ENCODE data around the gene STK10. TPM values are rescaled to one million over a fixed set of nuclear protein-coding genes. Genes with fewer than 3 reads are reported as not detected.

The STK10 gene
- total and polyA plus RNA-seq, 4 donors = 2.8 to 21.7 (median 7.7) TPM

DNA sequence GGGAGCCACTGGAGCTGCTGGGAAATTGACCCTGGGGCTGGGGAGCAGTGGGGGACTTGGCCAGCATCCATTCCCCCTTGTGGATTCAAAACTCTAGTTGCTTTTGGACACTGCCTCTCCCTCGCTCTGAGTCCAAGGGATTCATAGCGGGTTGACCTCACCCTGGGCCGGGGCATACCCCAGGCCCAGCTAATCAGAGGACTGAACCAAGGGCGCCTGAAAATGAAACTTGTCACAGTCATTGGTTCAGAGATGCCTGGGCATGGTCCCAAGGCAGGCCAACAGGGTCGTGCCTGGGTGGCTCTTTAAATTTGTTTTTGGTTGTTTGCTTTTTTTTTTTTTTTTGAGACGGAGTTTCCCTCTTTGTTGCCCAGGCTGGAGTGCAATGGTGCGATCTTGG, 22.6 kb downstream of the STK10 start:
- H3K27ac ChIP-seq (ENCODE audit: low read depth in 1 of 2, low read length in 2 of 2) = no peak overlapping the region
- H3K36me3 ChIP-seq (ENCODE audit: control insufficient read depth in 4 of 4, insufficient read depth in 3 of 4, low read depth in 1 of 4, low read length in 3 of 4) = no peaks in the 10 kb centered on the region
- TF ChIP-seq HNF4A (conservative IDR thresholded peaks at IDR 0.05) (peak; percentile 7 to 29), SP1 (IDR thresholded peaks at IDR 0.05) (no peak), RXRA (IDR thresholded peaks at IDR 0.05) (no peak), NR2F2 (IDR thresholded peaks at IDR 0.05) (no peak), FOXA2 (IDR thresholded peaks at IDR 0.05) (no peak)
- no peak overlapping the region for H3K9ac ChIP-seq (ENCODE audit: low read depth in 1 of 2, low read length in 2 of 2)
- H3K9me3 ChIP-seq (ENCODE audit: control insufficient read depth in 4 of 4, low read length in 3 of 4) = no peaks in the 10 kb centered on the region
- no peak overlapping the region for H3K4me3 ChIP-seq (ENCODE audit: low read depth in 1 of 3, low read length in 3 of 3)
- H3K27me3 ChIP-seq (ENCODE audit: control insufficient read depth in 4 of 4, insufficient read depth in 4 of 4, low read length in 3 of 4) = no peaks in the 10 kb centered on the region
- DNase-seq (ENCODE audit: low spot score) = no peak
- WGBS = 58% methylated on average over 7 of the region's 7 CpGs
- peaks cover 0 to 7% (median 2%) of the 10 kb centered on the region in 4 donors for H3K4me1 ChIP-seq (ENCODE audit: control insufficient read depth in 4 of 4, insufficient read depth in 4 of 4, low read length in 3 of 4)

DNA sequence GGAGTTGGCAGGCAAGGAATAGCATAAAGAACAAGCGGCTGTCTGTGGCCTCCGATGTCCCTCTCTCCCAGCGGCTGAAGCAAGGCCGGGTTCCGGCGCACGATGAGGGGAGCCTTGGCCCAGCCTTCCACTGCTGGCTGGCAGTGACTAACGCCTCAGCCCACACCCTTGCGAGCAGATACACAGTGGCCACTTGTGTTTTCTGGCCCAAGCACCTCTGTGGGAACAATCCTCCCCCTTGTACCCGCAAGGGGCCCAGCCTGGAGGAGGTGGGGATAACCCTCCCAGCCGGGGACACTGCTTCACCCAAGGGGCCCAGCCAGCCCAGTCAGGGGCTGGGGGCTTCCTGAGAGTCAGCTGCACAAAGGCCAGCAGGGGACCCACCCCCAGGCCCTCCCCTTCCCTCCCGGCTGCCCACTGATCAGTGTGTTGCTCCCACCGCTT, 23.2 kb downstream of the STK10 start:
- no peaks in the 10 kb centered on the region for H3K27me3 ChIP-seq (ENCODE audit: control insufficient read depth in 4 of 4, insufficient read depth in 4 of 4, low read length in 3 of 4)
- no peak overlapping the region for H3K9ac ChIP-seq (ENCODE audit: low read depth in 1 of 2, low read length in 2 of 2)
- DNase-seq (ENCODE audit: low spot score) = no peak
- 88% methylated on average over 13 of the region's 13 CpGs for WGBS
- no peak overlapping the region for H3K4me3 ChIP-seq (ENCODE audit: low read depth in 1 of 3, low read length in 3 of 3)
- H3K36me3 ChIP-seq (ENCODE audit: control insufficient read depth in 4 of 4, insufficient read depth in 3 of 4, low read depth in 1 of 4, low read length in 3 of 4) = no peaks in the 10 kb centered on the region
- H3K4me1 ChIP-seq (ENCODE audit: control insufficient read depth in 4 of 4, insufficient read depth in 4 of 4, low read length in 3 of 4) = peaks cover 0 to 7% (median 2%) of the 10 kb centered on the region in 4 donors
- H3K9me3 ChIP-seq (ENCODE audit: control insufficient read depth in 4 of 4, low read length in 3 of 4) = no peaks in the 10 kb centered on the region
- H3K27ac ChIP-seq (ENCODE audit: low read depth in 1 of 2, low read length in 2 of 2) = no peak overlapping the region
- no peak for TF ChIP-seq YY1 (IDR thresholded peaks at IDR 0.05)
- no peak for TF ChIP-seq HNF4A (conservative IDR thresholded peaks at IDR 0.05)
- TF ChIP-seq JUND (IDR thresholded peaks at IDR 0.05) = no peak
- no peak for TF ChIP-seq RAD21 (IDR thresholded peaks at IDR 0.05)
- TF ChIP-seq, protein P1, sequence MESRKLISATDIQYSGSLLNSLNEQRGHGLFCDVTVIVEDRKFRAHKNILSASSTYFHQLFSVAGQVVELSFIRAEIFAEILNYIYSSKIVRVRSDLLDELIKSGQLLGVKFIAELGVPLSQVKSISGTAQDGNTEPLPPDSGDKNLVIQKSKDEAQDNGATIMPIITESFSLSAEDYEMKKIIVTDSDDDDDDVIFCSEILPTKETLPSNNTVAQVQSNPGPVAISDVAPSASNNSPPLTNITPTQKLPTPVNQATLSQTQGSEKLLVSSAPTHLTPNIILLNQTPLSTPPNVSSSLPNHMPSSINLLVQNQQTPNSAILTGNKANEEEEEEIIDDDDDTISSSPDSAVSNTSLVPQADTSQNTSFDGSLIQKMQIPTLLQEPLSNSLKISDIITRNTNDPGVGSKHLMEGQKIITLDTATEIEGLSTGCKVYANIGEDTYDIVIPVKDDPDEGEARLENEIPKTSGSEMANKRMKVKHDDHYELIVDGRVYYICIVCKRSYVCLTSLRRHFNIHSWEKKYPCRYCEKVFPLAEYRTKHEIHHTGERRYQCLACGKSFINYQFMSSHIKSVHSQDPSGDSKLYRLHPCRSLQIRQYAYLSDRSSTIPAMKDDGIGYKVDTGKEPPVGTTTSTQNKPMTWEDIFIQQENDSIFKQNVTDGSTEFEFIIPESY (IDR thresholded peaks at IDR 0.05) = no peak
- TF ChIP-seq, protein P2, sequence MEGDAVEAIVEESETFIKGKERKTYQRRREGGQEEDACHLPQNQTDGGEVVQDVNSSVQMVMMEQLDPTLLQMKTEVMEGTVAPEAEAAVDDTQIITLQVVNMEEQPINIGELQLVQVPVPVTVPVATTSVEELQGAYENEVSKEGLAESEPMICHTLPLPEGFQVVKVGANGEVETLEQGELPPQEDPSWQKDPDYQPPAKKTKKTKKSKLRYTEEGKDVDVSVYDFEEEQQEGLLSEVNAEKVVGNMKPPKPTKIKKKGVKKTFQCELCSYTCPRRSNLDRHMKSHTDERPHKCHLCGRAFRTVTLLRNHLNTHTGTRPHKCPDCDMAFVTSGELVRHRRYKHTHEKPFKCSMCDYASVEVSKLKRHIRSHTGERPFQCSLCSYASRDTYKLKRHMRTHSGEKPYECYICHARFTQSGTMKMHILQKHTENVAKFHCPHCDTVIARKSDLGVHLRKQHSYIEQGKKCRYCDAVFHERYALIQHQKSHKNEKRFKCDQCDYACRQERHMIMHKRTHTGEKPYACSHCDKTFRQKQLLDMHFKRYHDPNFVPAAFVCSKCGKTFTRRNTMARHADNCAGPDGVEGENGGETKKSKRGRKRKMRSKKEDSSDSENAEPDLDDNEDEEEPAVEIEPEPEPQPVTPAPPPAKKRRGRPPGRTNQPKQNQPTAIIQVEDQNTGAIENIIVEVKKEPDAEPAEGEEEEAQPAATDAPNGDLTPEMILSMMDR (IDR thresholded peaks at IDR 0.05; ENCODE audit: low read depth, low read length, missing input control) = no peak
- TF ChIP-seq HNF4G (IDR thresholded peaks at IDR 0.05) = no peak
- no peak for TF ChIP-seq RXRA (IDR thresholded peaks at IDR 0.05)
- TF ChIP-seq EGR1 (IDR thresholded peaks at IDR 0.05; ENCODE audit: low read depth in 2 of 2) = no peak
- no peak for TF ChIP-seq FOXA2 (IDR thresholded peaks at IDR 0.05)
- TF ChIP-seq NR2F2 (IDR thresholded peaks at IDR 0.05) = no peak
- TF ChIP-seq SP1 (IDR thresholded peaks at IDR 0.05) = no peak
- no peak for TF ChIP-seq GABPA (IDR thresholded peaks at IDR 0.05 in 1 of 2, conservative IDR thresholded peaks at IDR 0.05 in 1 of 2)
- TF ChIP-seq FOXA1 (IDR thresholded peaks at IDR 0.05) = no peak
- TF ChIP-seq TAF1 (conservative IDR thresholded peaks at IDR 0.05) = no peak
- TF ChIP-seq, protein P3, sequence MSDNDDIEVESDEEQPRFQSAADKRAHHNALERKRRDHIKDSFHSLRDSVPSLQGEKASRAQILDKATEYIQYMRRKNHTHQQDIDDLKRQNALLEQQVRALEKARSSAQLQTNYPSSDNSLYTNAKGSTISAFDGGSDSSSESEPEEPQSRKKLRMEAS (IDR thresholded peaks at IDR 0.05) = no peak
- TF ChIP-seq, protein P4, sequence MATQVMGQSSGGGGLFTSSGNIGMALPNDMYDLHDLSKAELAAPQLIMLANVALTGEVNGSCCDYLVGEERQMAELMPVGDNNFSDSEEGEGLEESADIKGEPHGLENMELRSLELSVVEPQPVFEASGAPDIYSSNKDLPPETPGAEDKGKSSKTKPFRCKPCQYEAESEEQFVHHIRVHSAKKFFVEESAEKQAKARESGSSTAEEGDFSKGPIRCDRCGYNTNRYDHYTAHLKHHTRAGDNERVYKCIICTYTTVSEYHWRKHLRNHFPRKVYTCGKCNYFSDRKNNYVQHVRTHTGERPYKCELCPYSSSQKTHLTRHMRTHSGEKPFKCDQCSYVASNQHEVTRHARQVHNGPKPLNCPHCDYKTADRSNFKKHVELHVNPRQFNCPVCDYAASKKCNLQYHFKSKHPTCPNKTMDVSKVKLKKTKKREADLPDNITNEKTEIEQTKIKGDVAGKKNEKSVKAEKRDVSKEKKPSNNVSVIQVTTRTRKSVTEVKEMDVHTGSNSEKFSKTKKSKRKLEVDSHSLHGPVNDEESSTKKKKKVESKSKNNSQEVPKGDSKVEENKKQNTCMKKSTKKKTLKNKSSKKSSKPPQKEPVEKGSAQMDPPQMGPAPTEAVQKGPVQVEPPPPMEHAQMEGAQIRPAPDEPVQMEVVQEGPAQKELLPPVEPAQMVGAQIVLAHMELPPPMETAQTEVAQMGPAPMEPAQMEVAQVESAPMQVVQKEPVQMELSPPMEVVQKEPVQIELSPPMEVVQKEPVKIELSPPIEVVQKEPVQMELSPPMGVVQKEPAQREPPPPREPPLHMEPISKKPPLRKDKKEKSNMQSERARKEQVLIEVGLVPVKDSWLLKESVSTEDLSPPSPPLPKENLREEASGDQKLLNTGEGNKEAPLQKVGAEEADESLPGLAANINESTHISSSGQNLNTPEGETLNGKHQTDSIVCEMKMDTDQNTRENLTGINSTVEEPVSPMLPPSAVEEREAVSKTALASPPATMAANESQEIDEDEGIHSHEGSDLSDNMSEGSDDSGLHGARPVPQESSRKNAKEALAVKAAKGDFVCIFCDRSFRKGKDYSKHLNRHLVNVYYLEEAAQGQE (IDR thresholded peaks at IDR 0.05) = no peak
- TF ChIP-seq, protein P5, sequence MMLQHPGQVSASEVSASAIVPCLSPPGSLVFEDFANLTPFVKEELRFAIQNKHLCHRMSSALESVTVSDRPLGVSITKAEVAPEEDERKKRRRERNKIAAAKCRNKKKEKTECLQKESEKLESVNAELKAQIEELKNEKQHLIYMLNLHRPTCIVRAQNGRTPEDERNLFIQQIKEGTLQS (IDR thresholded peaks at IDR 0.05) = no peak
